BLaER1 (cell line): ENCODE data around the gene P2RY1.
"Not testable (repeated sequence)": the region's sequence is repeated elsewhere in the genome, so short reads cannot be mapped to it uniquely, and the experiment has no call there.

Experiments
- H3K27ac ChIP-seq: shearing (Covaris generic); formaldehyde crosslinking; 2 replicates; pipeline ENCODE4 v1.8.1; 2022
- H3K27me3 ChIP-seq: shearing (Covaris generic); formaldehyde crosslinking; 2 replicates; pipeline ENCODE4 v1.8.1; 2022
- H3K36me3 ChIP-seq: shearing (Covaris generic); formaldehyde crosslinking; 2 replicates; pipeline ENCODE4 v1.8.1; 2022
- H3K4me1 ChIP-seq: shearing (Covaris generic); formaldehyde crosslinking; 2 replicates; pipeline ENCODE4 v1.8.1; 2022
- H3K4me2 ChIP-seq: shearing (Covaris generic); formaldehyde crosslinking; 2 replicates; pipeline ENCODE4 v1.8.1; 2022
- H3K4me3 ChIP-seq: shearing (Covaris generic); formaldehyde crosslinking; 2 replicates; pipeline ENCODE4 v1.8.1; 2022
- H3K9ac ChIP-seq: shearing (Covaris generic); formaldehyde crosslinking; 2 replicates; pipeline ENCODE4 v1.8.1; 2022
- H3K9me3 ChIP-seq: shearing (Covaris generic); formaldehyde crosslinking; 2 replicates; pipeline ENCODE4 v1.8.1; 2022
- H4K20me1 ChIP-seq: shearing (Covaris generic); formaldehyde crosslinking; 2 replicates; pipeline ENCODE4 v1.8.1; 2022
- Cebpa-rat ChIP-seq: shearing (Covaris generic); IDR thresholded peaks from 2 replicates; pipeline ENCODE4 v1.8.1; 2022

The P2RY1 gene

DNA sequence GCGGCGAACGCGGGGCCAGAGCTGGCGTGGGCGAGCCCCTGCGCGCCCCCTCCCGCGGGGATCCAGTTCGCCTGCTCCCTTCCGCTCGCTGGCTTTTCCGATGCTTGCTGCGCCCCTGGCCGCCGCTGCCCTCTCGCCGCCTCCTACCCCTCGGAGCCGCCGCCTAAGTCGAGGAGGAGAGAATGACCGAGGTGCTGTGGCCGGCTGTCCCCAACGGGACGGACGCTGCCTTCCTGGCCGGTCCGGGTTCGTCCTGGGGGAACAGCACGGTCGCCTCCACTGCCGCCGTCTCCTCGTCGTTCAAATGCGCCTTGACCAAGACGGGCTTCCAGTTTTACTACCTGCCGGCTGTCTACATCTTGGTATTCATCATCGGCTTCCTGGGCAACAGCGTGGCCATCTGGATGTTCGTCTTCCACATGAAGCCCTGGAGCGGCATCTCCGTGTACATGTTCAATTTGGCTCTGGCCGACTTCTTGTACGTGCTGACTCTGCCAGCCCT, 721 bp downstream of the P2RY1 start:
- peak overlapping the region; percentile 96 for H3K4me2 ChIP-seq
- H3K9me3 ChIP-seq, result no peaks in the 10 kb centered on the region
- no peaks in the 10 kb centered on the region for H3K36me3 ChIP-seq
- H3K9ac ChIP-seq, result peak overlapping the region; percentile 82
- H3K27ac ChIP-seq, result peak overlapping the region; percentile 84
- peak overlapping the region; percentile 87 for H3K4me3 ChIP-seq
- TF ChIP-seq Cebpa-rat, result no peak
- no peaks in the 10 kb centered on the region for H4K20me1 ChIP-seq
- H3K27me3 ChIP-seq, result 0 out of 2 replicates have a peak, but pooled peaks cover 6% of the 10 kb centered on the region
- H3K4me1 ChIP-seq, result peaks cover 28% of the 10 kb centered on the region

DNA sequence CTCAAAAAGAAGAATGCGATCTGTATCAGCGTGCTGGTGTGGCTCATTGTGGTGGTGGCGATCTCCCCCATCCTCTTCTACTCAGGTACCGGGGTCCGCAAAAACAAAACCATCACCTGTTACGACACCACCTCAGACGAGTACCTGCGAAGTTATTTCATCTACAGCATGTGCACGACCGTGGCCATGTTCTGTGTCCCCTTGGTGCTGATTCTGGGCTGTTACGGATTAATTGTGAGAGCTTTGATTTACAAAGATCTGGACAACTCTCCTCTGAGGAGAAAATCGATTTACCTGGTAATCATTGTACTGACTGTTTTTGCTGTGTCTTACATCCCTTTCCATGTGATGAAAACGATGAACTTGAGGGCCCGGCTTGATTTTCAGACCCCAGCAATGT, 1.3 kb downstream of the P2RY1 start:
- Histone ChIP-seq H3K4me3 (peak overlapping the region; percentile 87), H3K9ac (no peak overlapping the region)

DNA sequence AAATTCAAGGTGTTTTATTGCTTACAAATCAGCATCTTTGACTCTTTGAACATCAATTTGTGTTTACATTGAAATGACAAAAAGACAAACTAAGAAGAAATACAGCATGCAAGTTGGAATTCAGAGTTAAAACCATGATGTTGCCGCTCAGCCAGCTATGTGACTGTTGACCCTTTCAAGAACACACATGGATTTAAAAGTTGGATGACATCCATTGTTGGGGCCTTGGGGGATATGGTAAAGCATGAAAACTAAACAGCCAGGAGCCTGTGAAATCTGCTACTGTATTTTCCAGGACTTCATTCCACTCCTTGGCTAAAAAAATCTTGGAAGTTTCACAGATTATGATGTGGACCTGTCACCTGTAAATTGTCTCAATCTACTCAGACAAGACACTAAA, 4.6 kb downstream of the P2RY1 start:
- no peaks in the 10 kb centered on the region for H4K20me1 ChIP-seq
- no peak overlapping the region for H3K4me2 ChIP-seq
- H3K27me3 ChIP-seq, result 0 out of 2 replicates have a peak, but pooled peaks cover 6% of the 10 kb centered on the region
- no peak overlapping the region for H3K4me3 ChIP-seq
- H3K9me3 ChIP-seq, result no peaks in the 10 kb centered on the region
- no peak overlapping the region for H3K9ac ChIP-seq
- H3K36me3 ChIP-seq, result no peaks in the 10 kb centered on the region
- no peak for TF ChIP-seq Cebpa-rat
- no peak overlapping the region for H3K27ac ChIP-seq
- H3K4me1 ChIP-seq, result peaks cover 23% of the 10 kb centered on the region

More for the DNA sequence above, 1.3 kb downstream of the P2RY1 start:
- Histone ChIP-seq H3K36me3 (no peaks in the 10 kb centered on the region), H3K9me3 (no peaks in the 10 kb centered on the region), H3K27me3 (0 out of 2 replicates have a peak, but pooled peaks cover 6% of the 10 kb centered on the region), H3K4me2 (peak overlapping the region; percentile 96), H4K20me1 (no peaks in the 10 kb centered on the region), H3K27ac (no peak overlapping the region), H3K4me1 (peaks cover 28% of the 10 kb centered on the region)
- TF ChIP-seq Cebpa-rat, result no peak

DNA sequence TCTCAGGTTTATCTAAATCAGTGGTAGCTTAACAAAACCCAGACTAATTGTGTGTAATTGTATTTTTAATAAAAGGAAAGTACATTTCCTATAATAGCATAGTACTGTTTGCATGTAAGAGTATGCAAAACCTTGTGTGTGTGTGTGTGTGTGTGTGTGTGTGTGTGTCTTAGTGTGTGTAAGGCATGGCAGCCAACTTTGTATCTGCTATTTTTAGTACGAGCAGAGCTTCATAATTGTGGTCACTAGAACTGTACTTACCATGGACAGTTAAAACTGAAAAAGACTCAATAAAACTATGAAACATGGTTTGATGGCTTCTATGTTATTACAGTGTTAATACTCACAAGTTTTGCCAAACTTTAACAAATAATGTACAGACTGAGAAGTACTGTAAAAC, 6.2 kb downstream of the P2RY1 start:
- H3K27me3 ChIP-seq, result 0 out of 2 replicates have a peak, but pooled peaks cover 1% of the 10 kb centered on the region
- no peak overlapping the region for H3K4me3 ChIP-seq
- TF ChIP-seq Cebpa-rat, result no peak
- no peak overlapping the region for H3K4me2 ChIP-seq
- H3K9ac ChIP-seq, result no peak overlapping the region
- H3K4me1 ChIP-seq, result peaks cover 15% of the 10 kb centered on the region
- H3K36me3 ChIP-seq, result no peaks in the 10 kb centered on the region
- no peak overlapping the region for H3K27ac ChIP-seq
- peaks cover 2% of the 10 kb centered on the region for H3K9me3 ChIP-seq
- no peaks in the 10 kb centered on the region for H4K20me1 ChIP-seq

DNA sequence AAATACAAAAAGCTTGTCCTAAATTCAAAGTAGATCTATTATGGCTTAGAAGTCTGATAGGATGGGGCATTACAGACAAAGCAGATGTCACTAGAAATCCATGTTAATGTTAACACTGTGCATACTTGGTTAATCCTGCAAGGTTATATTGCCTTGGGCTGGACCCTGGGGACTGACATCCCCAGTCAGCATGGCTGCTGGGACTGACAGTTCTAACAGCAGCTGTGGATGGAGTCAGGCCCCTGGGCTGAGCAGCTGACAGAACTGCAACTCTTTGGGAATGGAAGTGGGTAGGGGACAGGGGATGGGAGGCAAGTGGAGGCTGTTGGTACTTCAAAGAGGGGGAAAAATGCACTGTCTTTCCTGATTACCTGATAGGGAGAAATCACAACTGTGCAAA, 7.5 kb downstream of the P2RY1 start:
- H3K4me1 ChIP-seq, result 0 out of 2 replicates have a peak, but pooled peaks cover 3% of the 10 kb centered on the region
- no peaks in the 10 kb centered on the region for H4K20me1 ChIP-seq
- H3K9me3 ChIP-seq, result peaks cover 15% of the 10 kb centered on the region
- H3K4me2 ChIP-seq, result no peak overlapping the region
- no peak overlapping the region for H3K9ac ChIP-seq
- no peaks in the 10 kb centered on the region for H3K27me3 ChIP-seq
- H3K27ac ChIP-seq, result no peak overlapping the region
- no peak overlapping the region for H3K4me3 ChIP-seq
- TF ChIP-seq Cebpa-rat, result no peak
- H3K36me3 ChIP-seq, result no peaks in the 10 kb centered on the region

DNA sequence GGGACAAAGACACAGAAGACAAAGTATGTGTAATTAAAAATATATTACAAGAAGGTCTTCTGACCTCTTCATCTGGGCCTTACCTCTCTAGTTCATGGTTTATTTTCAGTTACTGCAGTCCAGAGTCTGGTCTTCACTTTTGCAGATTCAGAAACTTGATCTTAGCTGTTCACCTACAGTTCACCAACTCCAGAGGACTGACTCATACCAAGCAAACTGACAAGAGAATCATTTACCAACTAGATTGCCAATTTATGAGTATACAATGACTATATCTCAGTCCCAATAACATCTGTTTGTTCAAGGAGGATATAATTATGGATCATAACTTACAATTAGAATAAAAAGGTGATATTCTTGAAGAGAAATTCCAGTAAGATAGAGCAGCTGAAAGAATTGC, 9.0 kb downstream of the P2RY1 start:
- no peaks in the 10 kb centered on the region for H3K27me3 ChIP-seq
- no peak overlapping the region for H3K27ac ChIP-seq
- TF ChIP-seq Cebpa-rat, result no peak
- no peaks in the 10 kb centered on the region for H3K36me3 ChIP-seq
- no peaks in the 10 kb centered on the region for H4K20me1 ChIP-seq
- no peak overlapping the region for H3K9ac ChIP-seq
- H3K9me3 ChIP-seq, result peaks cover 24% of the 10 kb centered on the region
- H3K4me3 ChIP-seq, result no peak overlapping the region
- H3K4me1 ChIP-seq, result no peaks in the 10 kb centered on the region
- no peak overlapping the region for H3K4me2 ChIP-seq

DNA sequence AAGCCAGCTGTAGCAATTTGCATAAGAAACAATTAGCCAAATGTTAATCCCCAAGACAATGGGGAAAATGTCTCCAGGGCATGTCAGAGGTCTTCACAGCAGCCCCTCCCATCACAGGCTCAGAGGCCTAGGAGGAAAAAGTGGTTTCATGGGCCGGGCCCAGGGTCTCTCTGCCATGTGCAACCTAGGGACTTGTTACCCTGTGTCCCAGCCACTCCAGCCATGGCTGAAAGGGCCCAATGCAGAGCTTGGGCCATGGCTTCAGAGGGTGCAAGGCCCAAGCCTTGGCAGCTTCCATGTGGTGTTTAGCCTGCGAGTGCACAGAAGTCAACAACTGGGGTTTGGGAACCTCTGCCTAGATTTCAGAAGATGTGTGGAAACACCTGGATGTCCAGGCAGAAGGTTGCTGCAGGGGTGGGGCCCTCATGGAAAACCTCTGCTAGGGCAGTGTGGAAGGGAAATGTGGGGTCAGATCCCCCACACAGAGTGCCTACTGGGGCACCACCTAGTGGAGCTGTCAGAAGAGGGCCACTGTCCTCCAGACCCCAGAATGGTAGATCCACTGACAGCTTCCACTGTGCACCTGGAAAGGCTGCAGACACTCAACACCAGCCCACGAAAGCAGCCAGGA, 11.8 kb downstream of the P2RY1 start:
- not testable (repeated sequence) for H4K20me1 ChIP-seq, H3K4me3 ChIP-seq, H3K27ac ChIP-seq, H3K27me3 ChIP-seq, H3K36me3 ChIP-seq, H3K4me1 ChIP-seq, H3K4me2 ChIP-seq, H3K9ac ChIP-seq
- H3K9me3 ChIP-seq, result peaks cover 24% of the 10 kb centered on the region

DNA sequence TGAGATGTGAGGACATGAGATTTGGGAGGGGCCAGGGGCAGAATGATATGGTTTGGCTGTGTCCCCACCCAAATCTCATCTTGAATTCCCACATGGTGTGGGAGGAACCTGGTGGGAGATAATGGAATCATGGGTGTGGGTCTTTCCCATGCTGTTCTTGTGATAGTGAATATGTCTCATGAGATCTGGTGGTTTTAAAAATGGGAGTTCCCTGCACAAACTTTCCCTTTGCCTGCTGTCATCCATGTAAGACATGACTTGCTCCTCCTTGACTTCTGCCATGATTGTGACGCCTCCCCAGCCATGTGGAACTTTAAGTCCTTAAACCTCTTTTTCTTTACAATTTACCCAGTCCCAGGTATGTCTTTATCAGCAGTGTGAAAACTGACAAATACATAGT, 12.7 kb downstream of the P2RY1 start:
- H3K9ac ChIP-seq, H3K36me3 ChIP-seq, H3K27me3 ChIP-seq, H3K4me2 ChIP-seq, H3K4me1 ChIP-seq, H3K4me3 ChIP-seq, H4K20me1 ChIP-seq, H3K27ac ChIP-seq: not testable (repeated sequence)
- peaks cover 24% of the 10 kb centered on the region for H3K9me3 ChIP-seq

DNA sequence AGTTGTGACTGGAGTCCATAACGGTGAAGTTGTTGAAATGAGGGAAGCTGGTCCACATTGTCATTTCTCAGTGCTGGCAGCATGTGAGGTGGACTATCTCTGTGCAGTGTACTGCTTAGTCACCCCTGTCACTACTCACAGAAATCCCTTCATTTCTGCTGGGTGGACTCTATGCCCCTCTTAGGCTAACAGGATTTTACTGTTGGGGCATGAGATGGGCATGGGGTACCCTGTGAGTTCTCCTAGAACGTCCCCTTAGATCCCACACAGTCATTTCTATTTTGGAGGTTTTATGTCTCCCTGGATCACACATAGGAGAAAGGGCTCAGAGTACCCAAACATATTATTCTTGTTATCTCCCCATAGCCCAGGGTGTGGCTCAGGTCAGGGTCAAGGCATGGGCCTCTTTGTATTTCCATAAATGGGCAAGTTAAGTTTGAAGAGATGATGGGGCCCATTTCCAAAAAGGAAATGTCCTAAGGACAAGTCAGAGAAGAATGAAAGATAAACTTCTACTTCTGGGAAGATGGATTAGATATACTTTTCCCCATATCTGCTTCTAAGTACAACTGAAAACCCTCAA, 15.2 kb downstream of the P2RY1 start:
- Histone ChIP-seq H3K4me1 (no peaks in the 10 kb centered on the region), H3K9ac (no peak overlapping the region), H3K27me3 (no peaks in the 10 kb centered on the region), H3K4me2 (no peak overlapping the region), H3K27ac (no peak overlapping the region), H3K4me3 (no peak overlapping the region), H3K9me3 (peaks cover 24% of the 10 kb centered on the region), H4K20me1 (no peaks in the 10 kb centered on the region), H3K36me3 (no peaks in the 10 kb centered on the region)
- TF ChIP-seq Cebpa-rat, result no peak

DNA sequence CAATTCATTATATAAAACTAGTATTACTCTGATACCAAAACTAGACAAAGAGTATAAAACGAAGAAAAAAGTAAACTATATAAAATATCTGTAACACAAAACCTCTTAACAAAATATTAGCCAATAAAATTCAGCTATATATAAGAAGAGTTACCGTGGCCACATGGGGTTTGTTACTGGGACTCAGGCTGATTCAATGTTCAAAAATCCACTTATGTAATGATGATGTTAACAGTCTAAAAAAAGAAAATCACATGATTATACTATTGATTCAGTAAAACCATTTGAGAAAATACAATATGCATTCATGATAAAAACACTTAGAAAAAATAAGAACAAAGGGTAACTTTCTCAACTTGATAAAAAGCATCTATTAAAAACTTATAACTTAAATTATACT, 18.3 kb downstream of the P2RY1 start:
- Histone ChIP-seq H4K20me1 (no peaks in the 10 kb centered on the region), H3K4me1 (no peaks in the 10 kb centered on the region), H3K27ac (no peak overlapping the region), H3K4me2 (no peak overlapping the region), H3K27me3 (no peaks in the 10 kb centered on the region), H3K9ac (no peak overlapping the region), H3K9me3 (peaks cover 2% of the 10 kb centered on the region), H3K36me3 (no peaks in the 10 kb centered on the region), H3K4me3 (no peak overlapping the region)
- TF ChIP-seq Cebpa-rat, result no peak
